ENCODE results near the gene RASL10B. TPM values are rescaled to one million over a fixed set of nuclear protein-coding genes. Genes with fewer than 3 reads are reported as not detected.

Gene RASL10B
- polyA plus RNA-seq, 1 donor (not counting 4 experiments of a cell fraction or from before 2014, with no cell fraction given), result 0.07 TPM

DNA sequence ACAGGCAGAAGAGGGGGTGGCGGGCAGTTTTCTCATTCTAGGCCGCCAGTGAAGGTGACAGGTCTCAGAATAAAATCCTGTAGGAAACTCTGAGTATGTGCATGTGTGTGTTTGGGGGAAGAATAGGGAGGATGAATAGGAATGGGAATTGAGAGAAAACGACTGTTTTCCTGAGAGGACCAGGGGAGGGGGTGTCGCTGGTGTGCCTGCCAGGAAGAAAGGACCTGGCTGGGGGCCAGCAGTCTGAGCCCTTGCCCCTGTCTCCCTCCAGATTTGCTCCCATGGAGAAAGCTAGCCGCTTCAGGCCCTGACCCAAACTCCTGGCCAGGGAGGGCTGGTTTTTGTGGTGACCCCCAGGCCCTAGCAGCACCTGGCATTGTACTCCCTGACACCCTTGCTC lies 43.6 kb downstream of the RASL10B start:
- H4K20me1 ChIP-seq (ENCODE audit: control insufficient read depth, extremely low read depth, insufficient read depth, low read length), result no peaks in the 10 kb centered on the region
- dilution Hi-C loops (cut with MboI; ENCODE audit: extremely low pct_ligation_motif_present, low sequenced_read_pairs), result no loop called here
- no peaks in the 10 kb centered on the region for H3K27me3 ChIP-seq (ENCODE audit: control insufficient read depth, extremely low read depth, insufficient read depth, low read length)
- H3K9me3 ChIP-seq (ENCODE audit: control insufficient read depth, low read depth, low read length), result no peaks in the 10 kb centered on the region
- H3K4me1 ChIP-seq (ENCODE audit: control insufficient read depth, extremely low read depth, insufficient read depth, low read length), result peaks cover 24% of the 10 kb centered on the region
- no peak for FAIRE-seq
- H3K79me2 ChIP-seq (ENCODE audit: control insufficient read depth, insufficient read depth, low read length), result no peaks in the 10 kb centered on the region
- no peak overlapping the region for H2AFZ ChIP-seq (ENCODE audit: control insufficient read depth, low read length)
- H3K27ac ChIP-seq (ENCODE audit: control insufficient read depth, insufficient read depth, low read length), result no peak overlapping the region
- H3K4me2 ChIP-seq (ENCODE audit: control insufficient read depth, extremely low read depth, insufficient read depth, low read depth, low read length), result no peak overlapping the region
- peaks cover 12 to 19% of the 10 kb centered on the region in 2 experiments for H3K36me3 ChIP-seq (ENCODE audit: control insufficient read depth in 2 of 2, extremely low read depth in 1 of 2, insufficient read depth in 2 of 2, low read length in 2 of 2)
- no peaks in the 10 kb centered on the region for H3K9me1 ChIP-seq (ENCODE audit: control insufficient read depth, extremely low read depth, insufficient read depth, low read length)
- no peak for DNase-seq (ENCODE audit: low read depth, low spot score)
- no peak overlapping the region for H3K9ac ChIP-seq (ENCODE audit: control insufficient read depth, extremely low read depth, insufficient read depth, low read length)
- H3K4me3 ChIP-seq (ENCODE audit: control insufficient read depth in 2 of 3, extremely low read depth in 1 of 3, insufficient read depth in 2 of 3, low read depth in 1 of 3, low read length in 3 of 3), result no peak overlapping the region
- TF ChIP-seq EZH2 (IDR thresholded peaks at IDR 0.05; ENCODE audit: low read length), result no peak
- TF ChIP-seq, protein P1, sequence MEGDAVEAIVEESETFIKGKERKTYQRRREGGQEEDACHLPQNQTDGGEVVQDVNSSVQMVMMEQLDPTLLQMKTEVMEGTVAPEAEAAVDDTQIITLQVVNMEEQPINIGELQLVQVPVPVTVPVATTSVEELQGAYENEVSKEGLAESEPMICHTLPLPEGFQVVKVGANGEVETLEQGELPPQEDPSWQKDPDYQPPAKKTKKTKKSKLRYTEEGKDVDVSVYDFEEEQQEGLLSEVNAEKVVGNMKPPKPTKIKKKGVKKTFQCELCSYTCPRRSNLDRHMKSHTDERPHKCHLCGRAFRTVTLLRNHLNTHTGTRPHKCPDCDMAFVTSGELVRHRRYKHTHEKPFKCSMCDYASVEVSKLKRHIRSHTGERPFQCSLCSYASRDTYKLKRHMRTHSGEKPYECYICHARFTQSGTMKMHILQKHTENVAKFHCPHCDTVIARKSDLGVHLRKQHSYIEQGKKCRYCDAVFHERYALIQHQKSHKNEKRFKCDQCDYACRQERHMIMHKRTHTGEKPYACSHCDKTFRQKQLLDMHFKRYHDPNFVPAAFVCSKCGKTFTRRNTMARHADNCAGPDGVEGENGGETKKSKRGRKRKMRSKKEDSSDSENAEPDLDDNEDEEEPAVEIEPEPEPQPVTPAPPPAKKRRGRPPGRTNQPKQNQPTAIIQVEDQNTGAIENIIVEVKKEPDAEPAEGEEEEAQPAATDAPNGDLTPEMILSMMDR (optimal IDR thresholded peaks at IDR 0.05 in 1 of 3, IDR thresholded peaks at IDR 0.05 in 1 of 3, conservative IDR thresholded peaks at IDR 0.05 in 1 of 3; ENCODE audit: extremely low read depth in 1 of 3, insufficient read depth in 2 of 3, low read length in 3 of 3), result no peak

DNA sequence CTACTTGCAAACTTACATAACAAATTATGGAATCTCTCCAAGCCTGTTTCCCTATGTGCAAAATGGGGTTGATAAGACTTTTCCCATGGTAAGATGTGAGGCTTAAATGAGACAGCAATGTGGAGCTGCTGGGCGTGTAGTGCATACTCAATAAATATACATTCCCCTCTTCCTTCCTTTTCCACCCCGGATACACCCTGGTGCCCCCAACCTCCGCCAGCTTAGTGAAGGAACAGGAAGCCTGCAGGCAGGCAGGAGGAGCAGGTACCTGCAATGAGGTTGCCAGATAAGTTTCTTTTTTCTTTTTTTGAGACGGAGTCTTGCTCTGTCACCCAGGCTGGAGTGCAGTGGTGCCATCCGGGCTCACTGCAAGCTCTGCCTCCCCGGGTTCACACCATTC lies 44.1 kb downstream of the RASL10B start:
- Histone ChIP-seq H3K9ac (ENCODE audit: control insufficient read depth, extremely low read depth, insufficient read depth, low read length) (no peak overlapping the region), H3K79me2 (ENCODE audit: control insufficient read depth, insufficient read depth, low read length) (no peaks in the 10 kb centered on the region), H3K4me2 (ENCODE audit: control insufficient read depth, extremely low read depth, insufficient read depth, low read depth, low read length) (no peak overlapping the region), H3K4me1 (ENCODE audit: control insufficient read depth, extremely low read depth, insufficient read depth, low read length) (peaks cover 24% of the 10 kb centered on the region), H3K9me1 (ENCODE audit: control insufficient read depth, extremely low read depth, insufficient read depth, low read length) (no peaks in the 10 kb centered on the region), H2AFZ (ENCODE audit: control insufficient read depth, low read length) (no peak overlapping the region), H3K9me3 (ENCODE audit: control insufficient read depth, low read depth, low read length) (no peaks in the 10 kb centered on the region), H4K20me1 (ENCODE audit: control insufficient read depth, extremely low read depth, insufficient read depth, low read length) (no peaks in the 10 kb centered on the region), H3K4me3 (ENCODE audit: control insufficient read depth in 2 of 3, extremely low read depth in 1 of 3, insufficient read depth in 2 of 3, low read depth in 1 of 3, low read length in 3 of 3) (no peak overlapping the region), H3K27me3 (ENCODE audit: control insufficient read depth, extremely low read depth, insufficient read depth, low read length) (no peaks in the 10 kb centered on the region), H3K27ac (ENCODE audit: control insufficient read depth, insufficient read depth, low read length) (no peak overlapping the region), H3K36me3 (ENCODE audit: control insufficient read depth in 2 of 2, extremely low read depth in 1 of 2, insufficient read depth in 2 of 2, low read length in 2 of 2) (peaks cover 12 to 19% of the 10 kb centered on the region in 2 experiments)
- FAIRE-seq (no peak), DNase-seq (ENCODE audit: low read depth, low spot score) (no peak)
- dilution Hi-C loops (cut with MboI; ENCODE audit: extremely low pct_ligation_motif_present, low sequenced_read_pairs), result no loop called here
- TF ChIP-seq EZH2 (IDR thresholded peaks at IDR 0.05; ENCODE audit: low read length), result no peak
- TF ChIP-seq, protein P1 (optimal IDR thresholded peaks at IDR 0.05 in 1 of 3, IDR thresholded peaks at IDR 0.05 in 1 of 3, conservative IDR thresholded peaks at IDR 0.05 in 1 of 3; ENCODE audit: extremely low read depth in 1 of 3, insufficient read depth in 2 of 3, low read length in 3 of 3), result no peak

Data from keratinocyte (primary cell).